ENCODE data around the gene TRIM2.

- TF ChIP-seq, protein P1, sequence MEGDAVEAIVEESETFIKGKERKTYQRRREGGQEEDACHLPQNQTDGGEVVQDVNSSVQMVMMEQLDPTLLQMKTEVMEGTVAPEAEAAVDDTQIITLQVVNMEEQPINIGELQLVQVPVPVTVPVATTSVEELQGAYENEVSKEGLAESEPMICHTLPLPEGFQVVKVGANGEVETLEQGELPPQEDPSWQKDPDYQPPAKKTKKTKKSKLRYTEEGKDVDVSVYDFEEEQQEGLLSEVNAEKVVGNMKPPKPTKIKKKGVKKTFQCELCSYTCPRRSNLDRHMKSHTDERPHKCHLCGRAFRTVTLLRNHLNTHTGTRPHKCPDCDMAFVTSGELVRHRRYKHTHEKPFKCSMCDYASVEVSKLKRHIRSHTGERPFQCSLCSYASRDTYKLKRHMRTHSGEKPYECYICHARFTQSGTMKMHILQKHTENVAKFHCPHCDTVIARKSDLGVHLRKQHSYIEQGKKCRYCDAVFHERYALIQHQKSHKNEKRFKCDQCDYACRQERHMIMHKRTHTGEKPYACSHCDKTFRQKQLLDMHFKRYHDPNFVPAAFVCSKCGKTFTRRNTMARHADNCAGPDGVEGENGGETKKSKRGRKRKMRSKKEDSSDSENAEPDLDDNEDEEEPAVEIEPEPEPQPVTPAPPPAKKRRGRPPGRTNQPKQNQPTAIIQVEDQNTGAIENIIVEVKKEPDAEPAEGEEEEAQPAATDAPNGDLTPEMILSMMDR (conservative IDR thresholded peaks at IDR 0.05; ENCODE audit: low read depth, low read length), result no peak
- TF ChIP-seq EZH2 (IDR thresholded peaks at IDR 0.05; ENCODE audit: borderline replicate concordance, low read depth, low read length, poor library complexity, severe bottlenecking), result no peak
Measured at GRCh38 chr4:153181293-153181692, 22.9 kb upstream of the TRIM2 start.

Measured in A673 (cell line).